Endothelial cell of umbilical vein (primary cell): ENCODE results near the gene PRRX2.

Source experiments
- EZH2 ChIP-seq: IDR thresholded peaks from 2 replicates; pipeline ENCODE4 v1.6.1; 2012; ENCODE audit warnings: borderline replicate concordance, low read depth, mild to moderate bottlenecking, moderate library complexity, low read length, inconsistent platforms; ENCODE audit not compliant: severe bottlenecking
- FOS ChIP-seq: IDR thresholded peaks from 2 replicates; pipeline ENCODE4 v1.6.1; 2011; ENCODE audit warnings: mild to moderate bottlenecking, low read length, moderate library complexity, borderline replicate concordance; ENCODE audit not compliant: insufficient read depth
- JUN ChIP-seq: IDR thresholded peaks from 2 replicates; pipeline ENCODE4 v1.6.1; 2011; ENCODE audit warnings: borderline replicate concordance, low read depth; ENCODE audit not compliant: insufficient read length, insufficient read depth
- MYC ChIP-seq: IDR thresholded peaks from one replicate; pipeline ENCODE4 v1.6.1; 2011; ENCODE audit warnings: mild to moderate bottlenecking, low read depth, low read length
- POLR2A ChIP-seq: IDR thresholded peaks from 2 replicates; pipeline ENCODE4 v1.6.1; 2012; ENCODE audit warnings: low read depth, mild to moderate bottlenecking, control low read depth, low read length
- POLR2AphosphoS5 ChIP-seq: IDR thresholded peaks from 2 replicates; pipeline ENCODE4 v1.6.1; 2012; ENCODE audit warnings: low read depth, mild to moderate bottlenecking, control low read depth, low read length, moderate library complexity; ENCODE audit not compliant: insufficient read depth
- TF ChIP-seq, protein P1 (sequence below), 2 donors: IDR thresholded peaks; 1 replicate in 1 of 2; 2 replicates in 1 of 2; pipeline ENCODE4 v1.5.1; 2011; ENCODE audit warnings: low read length in 2 of 2, mild to moderate bottlenecking in 2 of 2, moderate library complexity in 2 of 2, control low read depth in 1 of 2, inconsistent platforms in 1 of 2, low read depth in 1 of 2; ENCODE audit not compliant: insufficient read depth in 1 of 2; ENCODE audit errors: extremely low read depth in 1 of 2
- TF ChIP-seq, protein P2 (sequence below): IDR thresholded peaks from 2 replicates; pipeline ENCODE4 v1.6.1; 2011; ENCODE audit not compliant: insufficient read depth, insufficient read length

DNA sequence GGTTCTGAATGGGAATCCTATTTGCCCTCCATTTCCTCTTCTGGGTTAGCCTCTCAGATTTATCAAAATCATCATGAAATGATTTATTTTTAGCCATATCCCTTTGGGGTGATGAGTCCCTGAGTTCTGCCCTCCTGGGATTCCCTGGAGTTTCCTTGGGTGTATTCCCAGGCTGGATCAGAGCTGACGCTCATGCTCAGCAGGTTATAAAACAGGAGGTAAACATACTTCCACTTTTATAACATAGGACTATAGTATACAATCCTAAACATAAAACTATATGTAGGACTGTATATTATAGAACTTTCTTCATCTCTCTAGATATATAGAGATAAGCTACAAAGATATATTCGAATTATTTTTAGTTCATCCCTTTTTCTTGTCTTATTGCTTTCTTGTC is 4.4 kb upstream of the PRRX2 start:
- TF ChIP-seq, protein P1, sequence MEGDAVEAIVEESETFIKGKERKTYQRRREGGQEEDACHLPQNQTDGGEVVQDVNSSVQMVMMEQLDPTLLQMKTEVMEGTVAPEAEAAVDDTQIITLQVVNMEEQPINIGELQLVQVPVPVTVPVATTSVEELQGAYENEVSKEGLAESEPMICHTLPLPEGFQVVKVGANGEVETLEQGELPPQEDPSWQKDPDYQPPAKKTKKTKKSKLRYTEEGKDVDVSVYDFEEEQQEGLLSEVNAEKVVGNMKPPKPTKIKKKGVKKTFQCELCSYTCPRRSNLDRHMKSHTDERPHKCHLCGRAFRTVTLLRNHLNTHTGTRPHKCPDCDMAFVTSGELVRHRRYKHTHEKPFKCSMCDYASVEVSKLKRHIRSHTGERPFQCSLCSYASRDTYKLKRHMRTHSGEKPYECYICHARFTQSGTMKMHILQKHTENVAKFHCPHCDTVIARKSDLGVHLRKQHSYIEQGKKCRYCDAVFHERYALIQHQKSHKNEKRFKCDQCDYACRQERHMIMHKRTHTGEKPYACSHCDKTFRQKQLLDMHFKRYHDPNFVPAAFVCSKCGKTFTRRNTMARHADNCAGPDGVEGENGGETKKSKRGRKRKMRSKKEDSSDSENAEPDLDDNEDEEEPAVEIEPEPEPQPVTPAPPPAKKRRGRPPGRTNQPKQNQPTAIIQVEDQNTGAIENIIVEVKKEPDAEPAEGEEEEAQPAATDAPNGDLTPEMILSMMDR (IDR thresholded peaks at IDR 0.05; ENCODE audit: extremely low read depth in 1 of 2, insufficient read depth in 1 of 2, low read depth in 1 of 2, low read length in 2 of 2), result no peak
- TF ChIP-seq POLR2A (no peak), MYC (no peak), EZH2 (no peak), POLR2AphosphoS5 (no peak), JUN (no peak), FOS (no peak)
- TF ChIP-seq, protein P2, sequence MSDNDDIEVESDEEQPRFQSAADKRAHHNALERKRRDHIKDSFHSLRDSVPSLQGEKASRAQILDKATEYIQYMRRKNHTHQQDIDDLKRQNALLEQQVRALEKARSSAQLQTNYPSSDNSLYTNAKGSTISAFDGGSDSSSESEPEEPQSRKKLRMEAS, result no peak
